HT-29 (cell line): ENCODE results near the gene CUX1. TPM values are rescaled to one million over a fixed set of nuclear protein-coding genes. Genes with fewer than 3 reads are reported as not detected.

ENCODE experiments used
- DNase-seq: peaks from one replicate; pipeline ENCODE4 v3.0.0-alpha.2; 2015; ENCODE audit warnings: low spot score
- total RNA-seq: library from RNA; depleted of rRNA; stranded (reverse); fragments of >200 nt; shearing (Covaris generic); gene quantifications from 2 replicates; pipeline ENCODE4 v1.2.3, GENCODE V29; 2014

The CUX1 gene
- total RNA-seq, 1 experiment from 2014 or later, result 48.3 TPM

DNA sequence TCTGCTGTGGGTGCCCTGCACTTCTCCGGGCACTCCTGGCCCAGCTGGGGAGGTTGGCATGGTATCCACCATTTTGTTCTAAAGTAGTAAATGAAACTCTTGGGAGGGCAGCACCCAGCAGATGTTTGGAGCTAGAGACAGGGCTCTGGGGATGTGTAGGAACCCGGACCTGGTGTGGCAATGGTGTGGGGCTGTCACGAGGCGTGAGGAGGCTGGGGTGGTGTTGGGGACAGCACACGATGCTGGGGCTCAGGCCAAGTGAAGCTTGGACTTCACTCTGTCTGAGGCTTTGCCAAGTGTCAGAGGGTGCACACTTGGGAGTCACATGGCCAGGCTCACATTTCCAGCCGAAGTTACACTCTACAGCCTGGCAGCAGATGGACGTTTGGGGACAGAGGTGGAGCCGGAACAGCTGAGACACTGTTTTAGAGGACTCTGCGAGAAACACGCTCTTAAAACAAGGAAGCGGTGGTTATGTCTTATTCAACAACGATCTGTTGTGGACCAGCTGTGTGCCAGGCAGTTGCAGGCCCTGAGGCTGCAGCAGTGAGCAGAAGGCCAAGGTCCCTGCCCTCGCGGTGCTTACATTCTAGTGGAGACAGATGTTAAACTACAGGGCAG is 118.2 kb downstream of the CUX1 start:
- no peak for DNase-seq

DNA sequence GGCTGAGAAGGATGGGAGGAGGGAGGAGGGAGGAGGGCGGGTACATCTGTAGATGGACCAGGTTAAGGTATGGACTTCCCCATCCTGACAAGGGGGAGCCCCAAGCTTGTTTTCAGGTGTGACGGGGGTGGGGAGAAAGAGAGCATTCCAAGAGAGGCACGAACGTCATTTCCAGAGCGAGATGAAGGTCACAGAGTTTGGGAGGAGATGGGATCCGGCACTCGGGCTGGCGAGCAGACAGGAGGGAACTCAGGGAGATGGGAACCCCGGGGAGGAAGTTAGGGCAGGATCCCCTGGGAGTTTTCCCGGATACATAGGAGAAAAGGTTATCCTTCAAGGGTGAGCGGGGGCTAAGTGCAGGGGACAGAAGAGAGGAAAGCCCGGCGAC is 118.8 kb downstream of the CUX1 start:
- DNase-seq, result peak; percentile 22

DNA sequence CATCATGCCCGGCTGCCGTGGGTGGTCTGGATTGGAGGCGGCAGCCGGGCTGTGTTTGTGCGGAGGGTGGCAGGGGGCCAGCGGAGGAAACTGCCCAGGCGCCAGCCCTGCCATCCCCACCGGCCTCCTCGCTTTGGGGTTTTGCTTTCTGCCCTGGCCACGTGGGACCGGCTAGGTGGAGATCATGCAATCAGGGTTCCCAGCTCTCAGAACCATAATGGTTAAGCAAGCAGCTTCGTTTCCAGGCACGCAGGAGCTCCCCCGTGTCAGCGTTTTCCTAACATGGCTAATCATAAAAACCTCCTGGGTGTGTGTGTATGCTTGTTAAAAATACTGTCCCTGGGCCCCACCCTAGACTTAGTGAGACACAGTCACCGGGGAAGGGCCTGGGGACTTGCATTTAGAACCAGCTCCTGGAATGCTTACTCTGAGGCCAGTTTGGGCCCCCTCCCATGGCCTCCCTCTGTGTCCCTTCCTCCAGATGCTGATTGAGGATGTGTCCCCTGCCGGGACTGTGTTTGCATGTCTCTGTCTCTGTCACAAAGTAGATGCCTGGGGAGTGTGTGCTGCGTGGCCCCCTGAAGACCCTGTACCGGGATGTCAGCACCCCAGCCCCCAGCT is 119.3 kb downstream of the CUX1 start:
- DNase-seq, result peak; percentile 25

DNA sequence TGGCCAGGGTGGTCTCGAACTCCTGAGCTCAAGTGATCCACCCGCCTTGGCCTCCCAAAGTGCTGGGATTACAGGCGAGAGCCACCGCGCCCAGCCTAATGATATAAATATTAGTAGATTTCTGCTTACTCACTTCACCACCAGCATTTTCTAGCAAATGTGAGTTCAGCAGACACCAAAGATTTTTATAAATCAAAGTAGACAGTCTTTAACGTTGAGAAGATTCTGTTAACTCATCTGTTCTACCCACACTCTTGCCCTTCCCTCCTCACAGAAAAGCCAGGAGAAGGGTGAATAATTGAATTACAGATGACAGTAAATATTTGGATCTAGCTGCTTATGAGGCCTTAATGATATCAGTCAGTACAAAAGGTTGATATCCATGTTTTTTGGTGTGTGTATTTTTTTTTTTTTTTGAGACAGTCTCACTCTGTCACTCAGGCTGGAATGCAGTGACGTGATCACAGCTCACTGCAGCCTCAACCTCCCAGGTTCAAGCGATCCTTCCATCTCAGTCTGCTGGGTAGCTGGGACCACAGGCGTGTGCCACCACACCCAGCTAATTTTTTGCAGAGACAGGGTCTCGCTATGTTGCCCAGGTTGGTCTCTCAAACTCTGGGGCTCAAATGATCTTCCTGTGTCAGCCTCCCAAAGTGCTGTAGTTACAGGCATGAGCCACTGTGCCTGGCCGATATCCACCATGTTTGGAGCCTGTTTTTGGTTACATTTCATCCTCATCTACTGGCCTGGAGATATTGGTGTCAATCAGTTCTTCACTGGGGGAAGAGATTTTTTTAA is 120.5 kb downstream of the CUX1 start:
- no peak for DNase-seq

DNA sequence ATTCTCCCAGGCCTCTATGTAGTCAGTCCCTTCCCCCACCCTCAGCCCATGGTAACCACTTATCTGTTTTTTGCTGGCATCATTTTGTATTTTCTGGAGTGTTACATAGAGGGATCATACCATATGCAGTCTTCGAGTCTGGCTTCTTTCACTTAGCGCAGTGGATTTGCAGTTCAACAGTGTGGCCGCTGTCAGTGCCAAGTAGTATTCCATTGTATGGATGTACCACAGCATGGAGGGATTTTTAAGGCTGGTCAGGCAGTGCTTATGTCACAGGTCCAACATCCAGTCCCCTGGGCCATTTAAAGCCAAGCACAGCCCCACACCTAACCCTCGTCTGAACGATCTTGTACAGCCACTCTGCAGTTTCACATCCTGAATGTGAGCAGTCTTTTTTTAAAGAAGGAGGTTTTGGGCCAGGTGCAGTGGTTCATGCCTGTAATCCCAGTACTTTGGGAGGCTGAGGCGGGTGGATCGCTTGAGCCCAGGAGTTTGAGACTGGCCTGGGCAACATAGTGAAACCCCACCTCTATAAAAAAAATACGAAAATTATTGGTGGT is 121.8 kb downstream of the CUX1 start:
- DNase-seq, result no peak

DNA sequence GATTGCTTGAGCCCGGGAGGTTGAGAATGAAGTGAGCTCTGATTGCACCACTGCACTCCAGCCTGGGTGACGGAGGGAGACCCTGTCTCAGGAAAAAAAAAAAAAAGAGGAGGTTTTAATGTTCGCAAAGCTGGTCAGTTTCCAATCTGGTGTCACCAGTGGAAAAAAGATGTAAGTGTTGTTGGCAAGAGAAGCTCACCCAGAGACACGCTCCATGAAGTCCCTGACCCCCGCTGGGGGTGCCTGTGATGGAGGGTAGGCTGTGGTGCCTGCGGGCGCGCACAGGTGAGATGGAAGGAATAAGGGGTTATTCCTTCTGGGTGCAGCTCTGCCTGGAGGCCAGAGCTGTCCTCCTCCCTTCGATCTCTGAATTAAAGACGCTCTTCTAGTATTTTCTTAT is 122.7 kb downstream of the CUX1 start:
- DNase-seq, result no peak

DNA sequence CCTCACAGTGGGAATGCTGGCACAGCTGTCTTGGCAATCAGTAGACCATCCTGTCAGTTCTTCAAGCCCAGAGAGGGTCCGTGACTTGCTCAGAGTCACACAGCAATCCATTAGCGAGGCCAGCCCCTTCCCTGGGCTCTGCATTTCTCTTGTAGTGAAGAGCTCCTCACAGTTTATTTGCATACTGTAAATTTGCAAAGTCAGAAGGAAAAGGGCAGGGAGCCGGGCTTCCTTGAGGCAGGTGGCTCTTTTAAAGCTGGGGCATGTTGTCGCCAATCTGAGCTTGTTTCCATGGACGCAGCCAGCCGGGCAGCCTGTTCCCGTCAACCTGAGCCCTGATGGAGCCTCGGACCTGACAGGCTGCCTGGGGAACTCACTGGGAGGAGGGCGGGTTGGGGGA is 123.4 kb downstream of the CUX1 start:
- peak; percentile 80 for DNase-seq

DNA sequence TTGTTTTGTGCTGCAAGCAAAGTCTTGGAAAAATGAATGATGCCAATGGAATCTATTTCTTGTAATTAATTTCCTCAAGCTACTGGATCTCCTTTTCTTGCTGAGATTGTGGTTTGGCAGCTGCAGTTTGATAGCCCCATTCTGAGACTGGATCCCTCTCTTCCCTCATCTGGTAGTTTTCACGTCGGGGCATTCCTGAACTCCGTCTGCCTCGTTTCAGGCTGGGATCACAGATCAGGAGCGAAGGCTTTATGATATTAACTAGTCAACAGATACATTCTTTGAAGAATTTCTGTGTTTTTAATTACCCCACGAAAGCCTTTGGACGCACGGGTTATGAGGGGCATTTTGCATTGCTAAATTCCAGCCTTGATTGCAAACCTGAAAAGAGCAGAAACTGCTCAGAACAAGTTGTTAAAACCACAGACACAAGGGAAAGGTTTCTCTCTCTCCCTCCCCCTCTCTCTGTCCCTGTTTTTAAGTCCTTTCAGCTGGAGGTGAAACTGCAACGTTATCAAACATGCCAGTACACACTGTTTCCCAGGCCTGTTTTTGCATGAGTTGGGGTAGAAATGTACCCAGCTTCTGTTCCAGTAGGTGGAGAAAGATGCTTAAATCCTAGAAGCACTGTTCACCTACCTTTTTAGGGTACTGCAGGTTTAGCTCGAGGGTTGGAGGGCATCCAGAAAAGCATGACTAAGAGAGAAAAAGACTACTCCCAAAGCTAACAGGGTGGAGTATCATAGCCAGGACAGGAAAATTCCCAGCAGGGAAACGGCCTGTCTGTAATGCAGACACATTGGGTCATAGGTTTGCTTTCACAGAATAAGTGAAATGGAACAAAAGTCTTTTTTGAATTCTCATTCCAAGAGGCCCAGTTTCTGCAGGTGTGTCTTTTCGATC is 124.3 kb downstream of the CUX1 start:
- peak; percentile 91 for DNase-seq

DNA sequence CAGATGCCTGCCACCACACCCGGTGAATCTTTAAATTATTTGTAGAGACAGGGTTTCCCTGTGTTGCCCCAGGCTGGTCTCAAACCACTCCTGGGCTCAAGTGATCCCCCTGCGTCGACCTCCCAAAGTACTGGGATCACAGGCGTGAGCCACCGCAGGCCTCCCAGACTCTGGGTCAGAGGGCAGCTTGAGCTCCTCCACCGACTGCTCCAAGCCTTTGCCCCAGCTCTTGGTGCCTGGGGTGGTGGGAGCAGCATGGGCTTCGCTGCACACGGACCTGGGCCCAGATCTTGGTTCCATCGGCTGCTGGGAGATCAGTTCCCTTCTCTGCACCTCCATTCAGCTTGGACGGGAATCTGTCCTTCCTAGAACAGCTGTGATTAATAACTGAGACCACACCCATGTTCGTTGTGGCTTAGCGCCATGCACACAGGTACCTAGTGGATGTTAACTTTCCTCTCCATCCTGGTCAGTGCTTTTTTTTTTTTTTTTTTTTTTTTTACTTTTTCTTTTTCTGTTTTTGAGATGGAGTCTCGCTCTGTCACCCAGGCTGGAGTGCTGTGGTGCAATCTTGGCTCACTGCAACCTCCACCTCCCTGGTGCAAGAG is 125.3 kb downstream of the CUX1 start:
- DNase-seq, result peak; percentile 38

DNA sequence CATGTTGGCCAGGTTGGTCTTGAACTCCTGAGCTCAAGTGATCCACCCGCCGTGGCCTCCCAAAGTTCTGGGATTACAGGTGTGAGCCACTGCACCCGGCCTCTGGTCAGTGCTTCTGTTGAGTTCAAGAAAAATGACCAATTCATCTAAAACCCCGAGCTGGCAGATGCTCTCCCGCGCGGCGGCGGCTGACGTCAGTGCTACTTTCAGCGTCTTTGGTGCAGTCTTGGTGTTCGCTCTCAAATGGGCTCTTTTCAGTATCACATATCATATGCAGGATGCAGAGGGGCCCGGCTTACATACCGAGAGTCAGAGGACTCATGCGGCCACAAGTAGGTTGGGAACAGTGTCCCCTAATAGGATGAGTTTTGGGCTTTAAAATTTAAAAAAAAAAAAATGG is 125.9 kb downstream of the CUX1 start:
- DNase-seq, result no peak

DNA sequence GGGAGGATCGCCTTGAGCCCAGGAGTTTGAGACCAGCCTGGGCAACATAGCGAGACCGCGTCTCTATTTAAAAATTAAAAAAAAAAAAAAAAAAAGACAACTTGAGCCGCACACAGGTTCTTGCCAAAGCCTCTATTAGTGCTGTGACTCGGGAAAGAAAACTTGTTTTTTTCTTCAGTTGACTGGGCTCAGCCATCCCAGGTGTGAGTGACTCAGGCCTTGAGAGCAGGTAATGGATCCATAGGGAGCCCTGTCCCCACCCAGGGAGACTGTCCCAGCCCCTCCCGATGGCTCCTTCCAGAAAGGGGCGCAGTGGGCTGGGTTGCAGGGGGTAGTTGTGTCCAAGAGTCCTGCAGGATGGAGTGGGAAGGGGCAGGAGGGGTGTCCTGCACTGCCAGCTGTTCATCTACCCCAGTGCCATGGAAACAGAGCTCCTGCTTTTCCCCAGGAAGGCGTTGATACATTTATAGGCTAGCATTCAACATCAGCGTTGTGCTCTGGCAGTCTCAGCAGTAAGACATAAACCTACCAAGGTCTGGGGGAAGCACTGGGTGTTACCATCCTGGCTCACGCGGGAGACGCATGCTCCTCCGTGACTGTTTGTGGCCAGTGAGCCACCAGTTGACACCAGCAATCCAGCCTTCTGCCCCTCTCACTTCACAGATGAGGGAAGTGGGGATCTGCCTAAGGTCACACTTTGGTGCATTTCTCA is 126.6 kb downstream of the CUX1 start:
- DNase-seq, result no peak

DNA sequence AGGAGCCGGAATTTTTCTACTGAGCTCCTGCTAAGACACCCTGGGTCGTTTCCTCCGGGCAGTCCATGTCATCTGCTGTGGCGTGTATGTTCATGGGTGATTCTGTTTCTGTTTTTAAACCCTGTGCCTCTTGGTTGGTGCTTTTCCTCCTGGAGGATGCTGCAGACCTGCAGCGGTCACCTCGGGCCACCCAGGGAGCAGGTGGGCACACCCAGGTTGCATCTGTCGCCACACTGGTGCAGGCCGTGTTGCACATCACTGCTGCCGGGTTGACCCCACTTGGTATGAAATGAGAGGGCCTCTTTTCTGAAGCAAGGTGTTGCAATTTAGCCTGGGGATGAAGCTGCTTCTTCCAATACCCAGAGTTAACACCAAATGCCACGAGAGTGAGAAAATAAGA is 127.2 kb downstream of the CUX1 start:
- no peak for DNase-seq

DNA sequence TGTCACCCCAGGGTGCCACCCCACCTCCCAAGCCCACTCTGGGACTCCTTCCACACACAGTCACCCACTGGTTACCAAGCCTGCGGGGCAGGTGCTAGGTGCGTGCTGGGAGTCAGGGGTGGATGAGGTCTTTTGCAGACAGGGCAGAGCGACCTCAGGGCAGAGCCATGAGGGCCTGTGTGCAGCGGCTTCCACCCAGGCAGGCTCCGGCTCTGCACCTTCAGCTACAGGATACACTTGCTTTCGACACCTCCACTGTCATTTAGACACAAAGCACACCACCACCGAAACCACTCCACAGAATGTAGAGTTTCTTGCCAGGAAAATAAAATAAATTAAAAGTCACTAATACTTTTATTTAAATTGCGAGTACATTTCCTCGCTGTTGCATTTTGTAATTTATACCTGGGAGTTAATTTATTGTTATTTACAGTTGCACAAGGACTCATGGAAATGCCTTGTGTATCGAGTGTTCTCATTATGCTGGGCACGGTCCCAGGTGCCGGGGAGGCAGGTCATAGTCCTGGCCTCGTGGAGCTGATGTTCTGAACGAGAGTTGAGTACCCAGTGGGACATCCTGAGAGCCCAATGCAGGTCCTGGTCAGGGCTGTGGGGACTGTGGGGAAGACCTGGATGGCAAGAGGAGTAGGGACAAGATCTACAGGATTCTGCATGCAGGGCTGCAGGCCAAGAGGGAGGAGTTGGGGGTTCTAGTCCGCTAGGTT is 127.8 kb downstream of the CUX1 start:
- DNase-seq, result no peak

DNA sequence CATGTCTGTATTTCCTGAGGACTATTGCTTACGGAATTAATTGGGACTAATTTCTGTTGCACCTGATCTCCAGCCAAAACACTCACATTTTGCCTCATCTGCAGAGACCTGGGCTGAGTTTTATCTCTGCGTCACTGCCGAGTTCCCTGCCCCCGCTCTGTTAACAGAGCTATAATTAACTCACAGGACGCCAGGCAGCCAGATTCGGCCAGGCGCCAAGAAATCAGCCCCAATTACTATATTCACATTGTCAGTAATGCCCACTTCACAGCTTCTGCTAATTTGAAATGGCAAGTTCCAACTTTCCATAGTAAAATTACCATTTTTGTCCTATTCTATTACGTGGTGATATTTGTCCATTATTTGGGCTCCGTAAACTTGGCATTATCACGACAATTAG is 130.5 kb downstream of the CUX1 start:
- no peak for DNase-seq

DNA sequence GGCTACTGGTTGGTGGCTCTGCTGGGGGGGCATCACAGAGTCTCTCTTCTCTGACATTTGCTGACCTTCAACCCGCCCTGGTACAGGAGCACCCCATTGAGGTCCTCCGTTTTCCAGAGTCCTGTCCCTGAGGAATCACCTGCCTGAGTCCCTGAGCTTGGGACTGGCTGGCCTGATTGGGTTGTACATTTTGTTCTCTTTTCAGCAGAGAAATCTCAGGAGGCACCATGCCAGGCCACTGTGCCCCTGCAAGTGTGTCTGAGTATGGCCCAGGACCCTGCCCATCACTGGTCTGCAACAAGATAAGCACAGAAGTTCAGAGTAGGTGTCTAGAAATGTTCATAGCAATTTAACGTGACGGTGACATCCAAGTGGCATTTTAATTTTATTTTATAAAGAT is 131.2 kb downstream of the CUX1 start:
- DNase-seq, result no peak

DNA sequence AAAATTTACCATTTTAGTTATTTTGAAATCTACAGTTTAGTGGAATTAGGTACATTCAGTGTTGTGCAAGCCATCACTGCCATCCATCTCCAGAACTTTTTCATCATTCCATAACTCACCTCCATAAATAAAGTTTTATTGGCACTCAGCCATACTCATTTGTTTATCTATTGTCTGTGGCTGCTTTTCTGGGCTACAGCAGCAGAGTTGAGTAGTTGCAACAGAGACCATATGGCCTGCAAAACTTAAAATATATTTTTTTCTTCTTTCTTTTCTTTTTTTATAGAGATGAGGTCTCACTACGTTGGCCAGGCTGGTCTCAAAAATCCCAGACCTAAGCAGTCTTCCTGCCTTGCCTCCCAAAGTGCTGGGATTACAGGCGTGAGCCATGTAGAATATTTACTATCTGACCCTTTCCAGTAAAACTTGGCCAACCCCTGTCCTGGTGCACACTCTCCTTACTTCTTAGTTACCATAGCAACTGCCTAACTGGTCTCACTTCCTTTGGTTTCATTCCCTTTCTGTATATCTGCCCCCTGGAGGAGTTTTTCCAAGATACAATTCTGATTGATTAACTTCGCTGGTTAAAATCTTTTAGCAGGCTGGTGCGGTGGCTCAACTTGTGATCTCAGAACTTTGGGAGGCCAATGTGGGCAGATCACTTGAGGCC is 133.2 kb downstream of the CUX1 start:
- DNase-seq, result peak; percentile 35

DNA sequence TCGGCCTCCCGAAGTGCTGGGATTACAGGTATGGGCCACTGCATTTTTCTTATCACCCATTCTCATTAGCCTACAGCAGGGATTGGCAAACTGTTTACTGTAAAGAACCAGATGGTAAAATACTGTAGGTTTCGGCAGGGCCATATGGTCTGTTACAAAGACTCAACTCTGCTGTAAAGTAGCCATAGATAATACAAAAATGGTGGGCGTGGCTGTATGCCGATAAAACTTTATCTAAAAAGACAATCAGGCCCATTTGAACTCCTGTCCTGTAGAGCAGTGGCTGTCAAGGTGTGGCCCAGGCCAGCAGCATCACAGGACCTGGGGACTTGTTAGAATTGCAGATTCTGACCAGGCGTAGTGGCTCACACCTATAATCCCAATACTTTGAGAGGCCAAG is 134.3 kb downstream of the CUX1 start:
- DNase-seq, result no peak

DNA sequence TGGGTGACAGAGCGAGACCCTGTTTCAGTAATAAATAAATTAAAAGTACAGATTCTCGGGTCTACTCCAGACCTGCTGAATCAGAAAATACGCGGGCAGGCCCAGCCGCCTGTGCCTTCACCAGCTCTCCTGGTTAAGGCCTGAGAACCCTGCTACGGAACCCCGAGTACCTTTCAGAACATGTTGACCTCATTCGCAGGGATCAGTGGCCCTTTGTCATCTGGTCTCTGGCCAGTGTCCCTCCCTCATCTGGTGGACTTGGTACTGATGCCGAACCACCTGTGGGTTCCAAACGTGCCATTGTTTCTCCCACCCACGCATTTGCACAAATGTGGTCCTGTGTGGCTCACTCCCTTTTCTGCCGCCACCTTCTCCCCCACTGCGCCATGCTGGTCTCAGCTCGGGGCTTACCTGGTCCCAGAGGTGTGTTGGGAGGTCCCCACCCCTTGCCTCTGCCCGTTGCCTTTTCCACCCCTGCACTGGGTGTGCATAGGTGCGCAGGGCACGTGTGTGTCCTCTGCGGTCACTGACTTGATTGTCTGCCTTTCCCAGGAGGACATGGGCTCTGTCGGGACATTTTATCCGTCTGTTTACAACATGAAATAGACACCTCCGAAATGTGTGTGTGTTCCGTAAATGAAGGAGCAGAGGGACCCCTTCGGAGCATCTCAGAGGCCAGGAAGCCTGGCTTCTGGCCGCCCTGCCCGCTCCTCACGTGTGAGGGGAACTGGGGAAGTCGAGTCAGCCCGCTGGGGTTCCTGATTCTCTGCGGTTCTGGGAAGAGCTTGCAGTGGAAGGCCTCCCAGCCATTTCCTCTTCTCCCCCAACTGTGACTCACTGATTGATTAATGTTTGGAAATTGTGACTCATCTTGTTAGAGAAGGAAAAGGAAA is 135.2 kb downstream of the CUX1 start:
- DNase-seq, result peak; percentile 33
